Trophoblast cell (in vitro differentiated cells and primary cell): ENCODE data around the gene SLC9B1.
"Not testable (repeated sequence)": the region's sequence is repeated elsewhere in the genome, so short reads cannot be mapped to it uniquely, and the experiment has no call there.

Source experiments
- DNase-seq, 2 donors: peaks; one replicate each; pipeline ENCODE4 v3.0.0-alpha.2; 2016
- H2AFZ ChIP-seq: 2 replicates; pipeline ENCODE4 v1.6.1; 2013; ENCODE audit warnings: low read length, moderate library complexity, mild to moderate bottlenecking; ENCODE audit not compliant: insufficient read depth, poor library complexity
- H2AK5ac ChIP-seq: 2 replicates; pipeline ENCODE4 v1.6.1; 2013; ENCODE audit warnings: mild to moderate bottlenecking, low read length
- H2BK120ac ChIP-seq: 2 replicates; pipeline ENCODE4 v1.6.1; 2013; ENCODE audit warnings: low read length, mild to moderate bottlenecking, moderate library complexity; ENCODE audit not compliant: insufficient read depth, poor library complexity
- H2BK12ac ChIP-seq: 2 replicates; pipeline ENCODE4 v1.6.1; 2013; ENCODE audit warnings: mild to moderate bottlenecking, low read length, moderate library complexity
- H2BK5ac ChIP-seq: 2 replicates; pipeline ENCODE4 v1.6.1; 2013; ENCODE audit warnings: low read length, low read depth, moderate library complexity, mild to moderate bottlenecking; ENCODE audit not compliant: poor library complexity
- H3K14ac ChIP-seq: 2 replicates; pipeline ENCODE4 v1.6.1; 2013; ENCODE audit warnings: mild to moderate bottlenecking, low read length
- H3K18ac ChIP-seq: 2 replicates; pipeline ENCODE4 v1.6.1; 2013; ENCODE audit warnings: mild to moderate bottlenecking, low read length
- H3K23ac ChIP-seq: 2 replicates; pipeline ENCODE4 v1.6.1; 2013; ENCODE audit warnings: low read length
- H3K27ac ChIP-seq: 2 replicates; pipeline ENCODE4 v1.5.1; 2013; ENCODE audit warnings: low read depth, mild to moderate bottlenecking, inconsistent platforms, low read length, moderate library complexity
- H3K27me3 ChIP-seq: 2 replicates; pipeline ENCODE4 v1.6.1; 2013; ENCODE audit warnings: inconsistent platforms, mild to moderate bottlenecking, low read length, moderate library complexity; ENCODE audit not compliant: insufficient read depth
- H3K36me3 ChIP-seq, 2 experiments: 1 replicate in 1 of 2; 2 replicates in 1 of 2; pipeline ENCODE4 v1.6.1; 2013; ENCODE audit warnings: low read length in 2 of 2, mild to moderate bottlenecking in 2 of 2, moderate library complexity in 1 of 2; ENCODE audit not compliant: insufficient read depth in 2 of 2, control insufficient read depth in 1 of 2
- H3K4ac ChIP-seq: 2 replicates; pipeline ENCODE4 v1.6.1; 2013; ENCODE audit warnings: low read depth, mild to moderate bottlenecking, low read length, moderate library complexity
- H3K4me1 ChIP-seq, 2 experiments: 1 replicate in 1 of 2; 2 replicates in 1 of 2; pipeline ENCODE4 v1.6.1; 2013; ENCODE audit warnings: low read length in 2 of 2, mild to moderate bottlenecking in 2 of 2, moderate library complexity in 1 of 2; ENCODE audit not compliant: insufficient read depth in 2 of 2, control insufficient read depth in 1 of 2
- H3K4me2 ChIP-seq: 2 replicates; pipeline ENCODE4 v1.6.1; 2013; ENCODE audit warnings: inconsistent platforms, mild to moderate bottlenecking, low read length, moderate library complexity
- H3K4me3 ChIP-seq: 2 replicates; pipeline ENCODE4 v1.5.1; 2013; ENCODE audit warnings: mild to moderate bottlenecking, low read depth, low read length, inconsistent platforms
- H3K79me1 ChIP-seq: one replicate; pipeline ENCODE4 v1.6.1; 2013; ENCODE audit warnings: low read length
- H3K79me2 ChIP-seq: 2 replicates; pipeline ENCODE4 v1.6.1; 2013; ENCODE audit warnings: low read length, mild to moderate bottlenecking; ENCODE audit not compliant: control insufficient read depth, insufficient read depth, poor library complexity
- H3K9ac ChIP-seq: 2 replicates; pipeline ENCODE4 v1.6.1; 2013; ENCODE audit warnings: mild to moderate bottlenecking, low read length
- H3K9me3 ChIP-seq: 2 replicates; pipeline ENCODE4 v1.6.1; 2013; ENCODE audit warnings: low read depth, mild to moderate bottlenecking, control low read depth, inconsistent platforms, low read length; ENCODE audit not compliant: insufficient read depth
- H4K12ac ChIP-seq: 2 replicates; pipeline ENCODE4 v1.6.1; 2013; ENCODE audit warnings: low read depth, mild to moderate bottlenecking, low read length, moderate library complexity
- H4K8ac ChIP-seq: 2 replicates; pipeline ENCODE4 v1.6.1; 2013; ENCODE audit warnings: low read depth, mild to moderate bottlenecking, low read length, moderate library complexity
- H4K91ac ChIP-seq: one replicate; pipeline ENCODE4 v1.6.1; 2013; ENCODE audit warnings: low read depth, mild to moderate bottlenecking, low read length, moderate library complexity
- WGBS: extraction: QIAGEN DNeasy Blood & Tissue Kit; methylation state at CpG from one replicate; pipeline ENCODE4 v1.1.7; 2013; ENCODE audit warnings: missing lambda C conversion rate; ENCODE audit not compliant: insufficient read length, insufficient coverage; ENCODE audit errors: extremely low coverage; 5-methylcytosine and 5-hydroxymethylcytosine counted together

The SLC9B1 gene

DNA sequence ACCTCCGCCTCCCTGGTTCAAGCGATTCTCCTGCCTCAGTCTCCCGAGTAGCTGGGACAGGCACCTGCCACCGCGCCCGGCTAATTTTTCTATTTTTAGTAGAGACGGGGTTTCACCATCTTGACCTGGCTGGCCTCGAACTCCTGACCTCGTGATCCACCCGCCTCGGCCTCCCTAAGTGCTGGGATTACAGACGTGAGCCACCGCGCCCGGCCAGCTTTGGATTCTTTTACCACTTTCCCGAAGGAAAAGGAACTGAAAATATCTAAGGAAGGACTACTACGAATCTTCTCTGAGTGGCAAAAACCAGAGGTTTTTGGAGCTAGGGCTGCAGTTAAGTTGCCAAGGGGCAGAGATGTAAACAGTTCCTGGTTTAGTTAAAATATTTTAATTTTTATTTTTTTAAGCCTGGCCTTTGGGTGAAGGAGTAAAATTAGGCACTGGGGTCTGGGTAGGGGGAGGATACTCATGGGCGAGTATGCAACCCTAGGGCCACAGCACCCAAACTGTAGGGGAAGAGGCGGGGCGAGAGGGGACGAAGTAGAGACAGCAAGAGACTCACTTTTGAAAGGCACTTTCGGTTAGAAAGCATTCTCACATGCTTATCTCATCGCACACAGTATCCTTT is 151.2 kb downstream of the SLC9B1 start:
- H3K27me3 ChIP-seq = no peaks in the 10 kb centered on the region
- H3K9ac ChIP-seq = peak overlapping the region; percentile 80
- no peak overlapping the region for H2BK12ac ChIP-seq
- peak overlapping the region; percentile 55 for H3K4ac ChIP-seq
- H3K4me3 ChIP-seq = peak overlapping the region; percentile 65
- peaks cover 0 to 3% of the 10 kb centered on the region in 2 experiments for H3K4me1 ChIP-seq
- no peaks in the 10 kb centered on the region for H3K79me2 ChIP-seq
- H3K4me2 ChIP-seq = peak overlapping the region; percentile 62
- peak overlapping the region; percentile 95 for H3K27ac ChIP-seq
- H3K9me3 ChIP-seq = no peaks in the 10 kb centered on the region
- peak overlapping the region; percentile 33 for H4K91ac ChIP-seq
- peak overlapping the region; percentile 19 for H3K18ac ChIP-seq
- peak overlapping the region; percentile 55 for H2BK120ac ChIP-seq
- H3K79me1 ChIP-seq = peaks cover 12% of the 10 kb centered on the region
- peaks cover 0 to 2% of the 10 kb centered on the region in 2 experiments for H3K36me3 ChIP-seq
- H4K8ac ChIP-seq = peak overlapping the region; percentile 77
- no CpG with 5 or more reads among the region's 23 CpGs for WGBS
- peak overlapping the region; percentile 37 for H2AFZ ChIP-seq
- no peak overlapping the region for H2AK5ac ChIP-seq
- H4K12ac ChIP-seq = peak overlapping the region; percentile 92
- H3K14ac ChIP-seq = peak overlapping the region; percentile 72
- H2BK5ac ChIP-seq = peak overlapping the region; percentile 25
- peak in 1 of 2 donors; percentile 1 for DNase-seq
- H3K23ac ChIP-seq = no peak overlapping the region

- Histone ChIP-seq H3K14ac (no peak overlapping the region), H3K4me1 (peaks cover 0 to 3% of the 10 kb centered on the region in 2 experiments), H3K4me2 (peak overlapping the region; percentile 62), H3K9ac (no peak overlapping the region), H3K4ac (peak overlapping the region; percentile 55), H3K9me3 (no peaks in the 10 kb centered on the region), H4K91ac (peak overlapping the region; percentile 33), H2AK5ac (no peak overlapping the region), H2AFZ (no peak overlapping the region), H2BK120ac (no peak overlapping the region), H3K23ac (no peak overlapping the region), H2BK12ac (no peak overlapping the region), H3K79me1 (peaks cover 12% of the 10 kb centered on the region), H4K8ac (no peak overlapping the region), H3K27me3 (no peaks in the 10 kb centered on the region), H3K36me3 (no peaks in the 10 kb centered on the region), H4K12ac (no peak overlapping the region), H2BK5ac (no peak overlapping the region), H3K4me3 (no peak overlapping the region), H3K79me2 (no peaks in the 10 kb centered on the region), H3K18ac (peak overlapping the region; percentile 14), H3K27ac (peak overlapping the region; percentile 17)
- DNase-seq = peak in 1 of 2 donors; percentile 10
- WGBS = no CpG with 5 or more reads among the region's 12 CpGs
Measured at GRCh38 chr4:102867278-102868152, 152.0 kb downstream of the SLC9B1 start.

DNA sequence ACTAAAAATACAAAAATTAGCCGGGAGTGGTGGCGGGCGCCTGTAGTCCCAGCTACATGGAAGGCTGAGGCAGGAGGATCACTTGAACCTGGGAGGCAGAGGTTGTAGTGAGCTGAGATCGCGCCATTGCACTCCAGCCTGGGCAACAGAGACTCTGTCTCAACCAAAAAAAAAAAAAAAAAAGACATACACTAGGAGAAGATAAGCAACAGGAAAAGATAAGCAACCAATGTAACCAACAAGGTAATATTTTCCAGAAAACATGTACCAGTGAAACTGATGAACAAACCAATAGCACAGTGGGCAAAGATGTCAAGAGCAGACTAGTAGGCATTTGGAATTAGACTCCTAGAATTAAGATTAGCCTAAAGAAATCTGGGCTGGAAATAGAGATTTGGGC is 154.2 kb downstream of the SLC9B1 start:
- H3K36me3 ChIP-seq = not testable (repeated sequence)

DNA sequence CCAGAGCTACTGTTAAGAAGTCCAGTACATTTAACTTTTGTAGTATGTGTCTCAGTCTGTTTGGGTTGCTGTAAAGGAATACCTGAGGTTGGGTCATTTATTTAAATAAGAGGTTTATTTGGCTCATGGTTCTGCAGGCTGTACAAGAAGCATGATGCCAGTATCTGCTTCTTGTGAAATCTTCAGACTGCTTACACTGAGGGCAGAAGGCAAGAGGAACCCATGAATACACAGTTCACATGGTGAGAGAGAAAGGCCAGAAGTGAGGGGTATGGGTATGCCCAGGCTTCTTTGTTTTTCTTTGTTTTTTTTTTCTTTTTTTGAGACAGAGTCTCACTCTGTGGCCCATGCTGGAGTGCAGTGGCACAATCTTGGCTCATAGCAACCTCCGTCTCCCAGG is 156.8 kb downstream of the SLC9B1 start:
- no CpG with 5 or more reads among the region's 1 CpG for WGBS
- no peaks in the 10 kb centered on the region for H3K4me1 ChIP-seq
- H3K79me1 ChIP-seq = no peaks in the 10 kb centered on the region

More for the DNA sequence above, 154.2 kb downstream of the SLC9B1 start:
- not testable (repeated sequence) for H3K14ac ChIP-seq, H3K4ac ChIP-seq, H2BK120ac ChIP-seq, H3K4me2 ChIP-seq, H3K79me2 ChIP-seq, DNase-seq, H4K12ac ChIP-seq, H3K4me3 ChIP-seq, H4K91ac ChIP-seq, H3K18ac ChIP-seq, H2BK12ac ChIP-seq, H3K27me3 ChIP-seq, H4K8ac ChIP-seq, H3K9me3 ChIP-seq, H2AK5ac ChIP-seq, H2BK5ac ChIP-seq, H3K4me1 ChIP-seq, H2AFZ ChIP-seq, H3K27ac ChIP-seq, H3K23ac ChIP-seq, H3K9ac ChIP-seq
- whole genome bisulfite sequencing = no CpG with 5 or more reads among the region's 5 CpGs
- peaks cover 12% of the 10 kb centered on the region for H3K79me1 ChIP-seq

More for the DNA sequence above, 156.8 kb downstream of the SLC9B1 start:
- no peak overlapping the region for H2BK5ac ChIP-seq
- no peak for DNase-seq
- H3K9ac ChIP-seq = no peak overlapping the region
- H3K4ac ChIP-seq = no peak overlapping the region
- no peak overlapping the region for H2BK120ac ChIP-seq
- H3K27ac ChIP-seq = no peak overlapping the region
- no peaks in the 10 kb centered on the region for H3K27me3 ChIP-seq
- no peak overlapping the region for H3K4me3 ChIP-seq
- no peaks in the 10 kb centered on the region for H3K9me3 ChIP-seq
- H3K4me2 ChIP-seq = no peak overlapping the region
- H3K18ac ChIP-seq = no peak overlapping the region
- H3K14ac ChIP-seq = no peak overlapping the region
- no peaks in the 10 kb centered on the region for H3K79me2 ChIP-seq
- H3K36me3 ChIP-seq = peaks cover 2% of the 10 kb centered on the region in 2 experiments
- no peak overlapping the region for H3K23ac ChIP-seq
- H2AK5ac ChIP-seq = no peak overlapping the region
- H4K8ac ChIP-seq = no peak overlapping the region
- H2AFZ ChIP-seq = no peak overlapping the region
- H4K91ac ChIP-seq = no peak overlapping the region
- H4K12ac ChIP-seq = no peak overlapping the region
- H2BK12ac ChIP-seq = no peak overlapping the region
